ENCODE measurements around the gene GPX6. TPM values are rescaled to one million over a fixed set of nuclear protein-coding genes. Genes with fewer than 3 reads are reported as not detected.

GPX6 gene
- total RNA-seq, 1 donor from 2014 or later: not detected

GRCh38 chr6:28496099-28496779 is 19.4 kb downstream of the GPX6 start:
- Mint-ChIP-seq H3K4me1 (ENCODE audit: low read depth) (peaks cover 5% of the 10 kb centered on the region), H3K27me3 (no peaks in the 10 kb centered on the region), H3K4me3 (ENCODE audit: low read depth) (no peak overlapping the region), H3K36me3 (ENCODE audit: insufficient read depth) (no peaks in the 10 kb centered on the region), H3K27ac (no peak overlapping the region), H3K9me3 (ENCODE audit: low read depth) (no peaks in the 10 kb centered on the region)
- TF ChIP-seq CTCF (IDR thresholded peaks at IDR 0.05; ENCODE audit: unreplicated experiment): peak; percentile 39
- DNase-seq (ENCODE audit: low spot score, unreplicated experiment): no peak

GRCh38 chr6:28491984-28492317 is 23.6 kb downstream of the GPX6 start:
- H3K36me3 Mint-ChIP-seq (ENCODE audit: insufficient read depth): no peaks in the 10 kb centered on the region
- no peaks in the 10 kb centered on the region for H3K9me3 Mint-ChIP-seq (ENCODE audit: low read depth)
- H3K27ac Mint-ChIP-seq: no peak overlapping the region
- peaks cover 7% of the 10 kb centered on the region for H3K4me1 Mint-ChIP-seq (ENCODE audit: low read depth)
- peak overlapping the region; percentile 37 for H3K4me3 Mint-ChIP-seq (ENCODE audit: low read depth)
- DNase-seq (ENCODE audit: low spot score, unreplicated experiment): no peak
- no peaks in the 10 kb centered on the region for H3K27me3 Mint-ChIP-seq
- no peak for TF ChIP-seq CTCF (IDR thresholded peaks at IDR 0.05; ENCODE audit: unreplicated experiment)

DNA sequence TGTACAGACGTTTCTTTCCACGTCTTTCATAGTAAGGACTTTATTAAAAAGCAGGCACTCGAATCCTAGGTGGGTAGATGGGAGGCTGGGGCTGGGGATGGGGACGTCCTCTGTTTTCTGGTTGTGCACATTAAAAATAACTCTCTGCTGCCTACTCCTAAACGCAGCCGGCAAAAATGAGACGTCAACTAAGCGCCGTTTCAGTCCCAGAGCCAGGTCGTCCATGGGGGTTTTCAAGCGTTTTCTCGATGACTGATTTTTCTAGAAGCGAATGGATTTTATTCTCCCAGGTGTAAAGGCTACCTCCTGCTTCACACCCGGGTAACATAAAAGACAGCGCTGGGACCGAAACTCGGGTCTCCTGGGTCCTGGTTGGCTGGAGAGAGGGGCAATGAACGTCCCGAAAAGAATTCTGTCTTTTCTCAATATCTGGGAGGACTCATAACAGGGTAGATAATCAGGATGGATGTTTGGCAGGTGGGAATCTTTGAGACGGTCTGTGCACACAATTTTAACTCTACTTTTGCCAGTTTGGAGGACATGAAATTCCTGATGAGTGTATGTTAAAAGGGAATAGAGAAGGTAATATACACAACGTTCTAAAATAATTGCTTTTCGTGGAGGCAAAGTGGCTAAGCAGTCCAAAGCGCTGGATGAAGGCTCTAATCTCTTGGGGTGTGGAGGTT is 25.2 kb downstream of the GPX6 start:
- H3K4me3 Mint-ChIP-seq (ENCODE audit: low read depth): peak overlapping the region; percentile 76
- no peaks in the 10 kb centered on the region for H3K36me3 Mint-ChIP-seq (ENCODE audit: insufficient read depth)
- DNase-seq (ENCODE audit: low spot score, unreplicated experiment): no peak
- H3K4me1 Mint-ChIP-seq (ENCODE audit: low read depth): peaks cover 7% of the 10 kb centered on the region
- no peaks in the 10 kb centered on the region for H3K9me3 Mint-ChIP-seq (ENCODE audit: low read depth)
- no peaks in the 10 kb centered on the region for H3K27me3 Mint-ChIP-seq
- no peak for TF ChIP-seq CTCF (IDR thresholded peaks at IDR 0.05; ENCODE audit: unreplicated experiment)
- peak overlapping the region; percentile 94 for H3K27ac Mint-ChIP-seq

- TF ChIP-seq CTCF (IDR thresholded peaks at IDR 0.05; ENCODE audit: unreplicated experiment): no peak
- no peaks in the 10 kb centered on the region for H3K9me3 Mint-ChIP-seq (ENCODE audit: low read depth)
- peak overlapping the region; percentile 76 for H3K4me3 Mint-ChIP-seq (ENCODE audit: low read depth)
These were observed 26.0 kb downstream of the GPX6 start for GRCh38 chr6:28489366-28490204.

GRCh38 chr6:28488916-28489365 is 26.7 kb downstream of the GPX6 start:
- Mint-ChIP-seq H3K27me3 (no peaks in the 10 kb centered on the region), H3K9me3 (ENCODE audit: low read depth) (no peaks in the 10 kb centered on the region), H3K4me3 (ENCODE audit: low read depth) (peak overlapping the region; percentile 76), H3K36me3 (ENCODE audit: insufficient read depth) (no peaks in the 10 kb centered on the region), H3K27ac (peak overlapping the region; percentile 90), H3K4me1 (ENCODE audit: low read depth) (peaks cover 7% of the 10 kb centered on the region)
- DNase-seq (ENCODE audit: low spot score, unreplicated experiment): no peak
- TF ChIP-seq CTCF (IDR thresholded peaks at IDR 0.05; ENCODE audit: unreplicated experiment): no peak

More at GRCh38 chr6:28489366-28490204, 26.0 kb downstream of the GPX6 start:
- DNase-seq (ENCODE audit: low spot score, unreplicated experiment): peak; percentile 37
- Mint-ChIP-seq H3K36me3 (ENCODE audit: insufficient read depth) (no peaks in the 10 kb centered on the region), H3K27me3 (no peaks in the 10 kb centered on the region), H3K27ac (peak overlapping the region; percentile 94), H3K4me1 (ENCODE audit: low read depth) (peaks cover 7% of the 10 kb centered on the region)
